CD4-positive, alpha-beta T cell treated with Interleukin-17A for 1 hour (primary cell): Measurements from ENCODE around the gene SIRT3.

Source experiments
- DNase-seq: peaks from one replicate; pipeline ENCODE4 v3.0.0-alpha.2; 2020

Gene SIRT3

DNA sequence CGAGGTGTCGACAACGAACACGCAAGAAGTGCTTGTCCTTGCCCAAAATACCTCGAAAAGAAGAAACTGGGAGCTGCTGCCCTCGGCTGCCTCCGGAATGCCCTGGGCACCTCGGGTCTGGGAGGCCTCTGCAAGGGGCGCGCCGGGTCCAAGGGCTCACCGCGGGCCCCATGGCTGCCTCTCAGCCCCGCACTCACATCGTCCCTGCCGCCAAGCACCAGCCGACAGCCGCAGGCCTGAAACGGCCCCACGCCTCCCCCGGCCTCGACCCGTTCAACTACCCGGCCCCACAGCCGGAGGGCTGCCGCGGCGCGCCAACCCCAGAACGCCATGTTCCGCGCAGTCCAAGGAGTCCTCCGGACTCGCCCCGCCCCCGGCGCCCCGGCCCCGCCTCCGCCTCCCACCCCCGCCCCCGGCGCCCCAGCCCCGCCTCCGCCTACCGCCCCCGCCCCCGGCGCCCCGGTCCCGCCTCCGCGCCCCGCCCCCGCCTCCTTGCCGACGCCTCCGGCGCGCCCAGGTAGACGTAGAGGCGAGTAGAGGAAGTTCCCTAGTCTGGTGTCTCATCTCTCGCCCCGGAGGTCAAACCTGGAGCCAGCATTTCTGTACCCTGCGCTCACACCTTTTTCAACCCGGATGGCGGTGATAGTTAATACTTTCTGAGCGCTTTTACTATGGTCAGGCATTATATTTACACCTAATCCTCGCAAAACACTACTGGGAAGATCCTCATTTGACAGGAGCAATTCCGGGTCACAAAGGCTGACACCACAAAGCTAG lies at the start of gene SIRT3:
Gene SIRT3, minus strand, starts transcription at position 346 of the 777 bp plus-strand sequence. Its CDS starts 14 bp downstream, at position 332.
- DNase-seq, result peak; percentile 92

DNA sequence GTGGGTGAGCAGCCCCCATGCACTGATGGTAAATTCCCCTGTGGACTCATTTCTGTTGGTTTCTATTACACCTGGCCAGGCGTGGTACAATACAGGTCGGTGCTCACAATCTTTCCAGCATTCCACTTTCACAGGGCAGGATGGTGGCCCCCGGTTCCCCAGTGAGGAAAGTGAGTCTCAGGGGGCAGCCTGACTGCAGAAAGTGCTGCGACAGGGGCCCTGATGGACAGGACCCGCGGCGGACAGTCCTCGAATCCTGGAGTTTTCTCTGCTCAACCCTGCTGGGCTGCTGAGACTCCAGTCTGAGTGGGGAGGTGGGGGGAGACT lies 49.7 kb upstream of the SIRT3 start:
- no peak for DNase-seq

DNA sequence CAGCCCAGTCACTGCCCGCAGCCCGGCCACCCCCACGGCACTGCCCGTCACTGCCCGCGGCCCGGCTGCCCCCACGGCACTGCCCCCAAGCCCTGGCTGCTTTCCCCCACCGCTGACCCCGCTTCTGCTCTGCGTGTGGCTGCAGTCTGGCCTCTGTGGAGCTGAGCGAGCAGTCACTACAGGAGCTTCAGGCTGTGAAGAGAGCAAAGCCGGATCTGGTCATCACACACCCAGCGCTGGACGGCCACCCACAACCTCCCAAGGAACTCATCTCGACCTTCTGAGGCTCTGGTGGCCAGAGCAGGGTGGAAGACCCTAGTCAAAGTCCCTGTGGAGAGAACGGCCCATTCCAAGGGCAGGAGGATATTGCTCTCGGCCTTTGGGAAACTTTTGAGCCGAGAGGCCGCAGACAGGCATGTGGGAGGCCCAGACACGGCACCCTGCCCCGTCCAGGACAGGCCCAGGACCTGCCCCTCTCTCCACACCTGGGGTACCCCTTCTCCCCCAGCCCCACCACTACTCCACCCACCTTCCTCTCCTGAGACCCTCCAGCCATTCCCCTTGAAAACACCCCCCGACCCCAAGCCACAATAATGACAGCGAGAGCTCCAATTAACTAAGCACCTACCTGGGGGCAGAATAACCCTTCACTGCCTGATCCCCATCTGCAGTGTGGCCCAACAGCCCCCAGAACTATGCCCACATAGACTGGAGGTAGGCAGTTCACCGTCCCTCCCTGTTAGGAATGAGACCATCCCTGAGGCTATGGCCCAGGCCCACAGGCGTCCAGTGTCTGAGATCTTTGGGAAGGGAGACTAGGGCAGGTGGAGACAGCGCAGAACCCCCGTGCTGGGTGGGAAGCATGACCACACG lies 49.1 kb upstream of the SIRT3 start:
- no peak for DNase-seq

DNA sequence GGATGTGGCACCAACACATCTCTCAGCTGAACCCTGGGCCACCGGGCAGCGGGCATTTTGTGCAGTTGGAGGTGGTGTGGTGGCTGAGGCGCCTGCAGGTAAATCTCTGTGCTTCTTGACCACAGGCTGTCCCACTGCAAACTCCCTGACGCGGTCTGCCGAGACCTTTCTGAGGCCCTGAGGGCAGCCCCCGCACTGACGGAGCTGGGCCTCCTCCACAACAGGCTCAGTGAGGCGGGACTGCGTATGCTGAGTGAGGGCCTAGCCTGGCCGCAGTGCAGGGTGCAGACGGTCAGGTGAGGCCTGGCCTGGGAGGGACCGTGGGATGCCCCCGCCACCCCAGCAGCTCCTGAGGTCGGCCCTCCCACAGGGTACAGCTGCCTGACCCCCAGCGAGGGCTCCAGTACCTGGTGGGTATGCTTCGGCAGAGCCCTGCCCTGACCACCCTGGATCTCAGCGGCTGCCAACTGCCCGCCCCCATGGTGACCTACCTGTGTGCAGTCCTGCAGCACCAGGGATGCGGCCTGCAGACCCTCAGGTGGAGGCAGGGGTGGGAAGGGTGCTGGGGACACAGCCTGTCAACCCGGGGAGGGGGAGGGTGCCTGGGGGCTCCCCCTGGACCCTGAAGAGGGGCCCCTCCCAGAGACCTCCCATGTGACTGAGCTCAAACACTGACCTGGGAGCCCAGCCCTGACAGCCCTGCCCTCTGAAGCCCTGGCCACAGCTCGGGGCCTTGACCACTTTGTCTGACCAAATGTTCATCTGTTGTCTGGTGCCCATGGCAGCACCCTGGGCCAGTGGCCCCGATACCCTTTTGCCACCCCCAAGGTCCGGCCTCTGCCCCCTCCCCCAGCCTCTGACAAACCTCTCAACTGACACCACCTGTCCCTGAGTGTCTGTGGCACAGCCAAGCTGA lies 48.2 kb upstream of the SIRT3 start:
- no peak for DNase-seq

DNA sequence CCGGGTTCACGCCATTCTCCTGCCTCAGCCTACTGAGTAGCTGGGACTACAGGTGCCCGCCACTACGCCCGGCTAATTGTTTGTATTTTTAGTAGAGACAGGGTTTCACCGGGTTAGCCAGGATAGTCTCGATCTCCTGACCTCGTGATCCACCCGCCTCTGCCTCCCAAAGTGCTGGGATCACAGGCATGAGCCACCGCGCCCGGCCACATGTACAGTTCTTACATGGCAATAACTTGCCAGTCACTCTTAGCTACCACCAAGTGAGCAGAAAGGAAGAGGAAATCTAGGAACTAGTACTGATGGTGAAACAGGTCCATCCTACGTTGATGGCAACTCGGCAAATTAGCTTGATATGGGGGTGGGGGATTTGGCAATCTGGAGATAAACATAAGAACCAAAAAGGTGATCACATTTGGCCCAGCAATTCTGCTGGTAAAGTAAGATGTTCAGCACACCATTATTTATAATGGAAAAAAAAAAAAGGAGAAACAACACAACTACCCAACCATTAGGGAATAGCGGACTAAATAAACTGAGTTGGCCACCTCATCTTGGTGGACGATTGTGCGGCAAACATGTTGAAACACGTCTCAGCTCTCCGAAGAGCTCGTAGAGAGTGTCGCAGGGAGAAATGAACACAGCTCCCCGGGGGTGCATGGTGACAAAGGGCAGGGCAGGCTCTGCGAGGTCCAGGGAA lies 47.4 kb upstream of the SIRT3 start:
- no peak for DNase-seq

DNA sequence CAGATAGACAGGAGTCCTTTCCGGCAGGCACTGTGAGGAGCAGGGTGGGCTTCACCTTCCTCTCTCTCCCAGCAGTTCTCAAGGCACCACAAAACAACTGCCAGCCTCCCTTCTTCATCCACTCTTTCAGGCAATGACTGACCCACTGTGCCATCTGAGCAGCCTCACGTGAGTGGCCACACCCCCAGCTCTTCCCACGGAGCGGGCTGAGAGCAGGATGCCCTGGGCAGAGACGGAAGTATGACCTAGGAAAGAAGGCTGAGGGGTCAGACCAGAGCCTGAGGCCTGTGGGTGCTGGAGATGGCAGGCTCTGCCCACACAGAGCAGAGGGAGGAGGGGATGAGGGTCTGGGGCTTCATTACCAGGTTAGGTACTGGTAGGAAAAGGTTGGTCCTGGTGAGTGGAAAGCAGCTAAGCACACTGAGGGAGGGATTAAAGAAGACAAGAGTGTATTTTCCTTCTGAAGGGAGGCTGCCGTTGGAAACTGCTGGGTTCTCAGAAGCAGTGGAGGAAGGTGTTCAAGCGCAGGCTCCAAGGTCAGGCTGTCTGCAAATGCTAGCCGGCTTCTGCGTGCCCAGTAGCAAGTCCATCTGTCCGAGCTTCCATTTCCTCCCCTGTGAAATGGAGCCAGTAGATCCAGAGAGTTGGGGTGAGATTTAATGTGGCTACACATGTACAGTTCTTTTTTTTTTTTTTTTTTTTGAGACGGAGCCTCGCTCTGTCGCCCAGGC lies 46.7 kb upstream of the SIRT3 start:
- DNase-seq, result no peak

DNA sequence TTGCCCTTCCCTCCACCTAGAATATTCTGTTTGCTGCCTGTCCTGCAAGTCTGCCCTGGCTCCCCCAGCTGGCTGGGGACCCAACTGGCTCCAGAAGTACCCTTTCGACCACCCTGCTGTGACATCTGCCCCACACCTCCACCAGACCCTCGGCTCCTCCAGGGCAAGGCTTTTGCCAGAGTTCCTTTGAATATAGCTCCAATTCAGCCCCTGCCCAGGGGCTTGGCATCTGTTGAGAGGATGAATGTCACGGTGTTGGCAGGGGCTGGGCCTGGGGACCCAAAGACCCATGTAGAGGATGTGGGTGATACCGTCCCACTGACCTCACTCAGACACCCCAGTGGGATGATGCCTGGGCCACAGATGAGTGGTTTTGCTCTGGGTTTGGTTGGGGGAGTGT lies 46.0 kb upstream of the SIRT3 start:
- no peak for DNase-seq

DNA sequence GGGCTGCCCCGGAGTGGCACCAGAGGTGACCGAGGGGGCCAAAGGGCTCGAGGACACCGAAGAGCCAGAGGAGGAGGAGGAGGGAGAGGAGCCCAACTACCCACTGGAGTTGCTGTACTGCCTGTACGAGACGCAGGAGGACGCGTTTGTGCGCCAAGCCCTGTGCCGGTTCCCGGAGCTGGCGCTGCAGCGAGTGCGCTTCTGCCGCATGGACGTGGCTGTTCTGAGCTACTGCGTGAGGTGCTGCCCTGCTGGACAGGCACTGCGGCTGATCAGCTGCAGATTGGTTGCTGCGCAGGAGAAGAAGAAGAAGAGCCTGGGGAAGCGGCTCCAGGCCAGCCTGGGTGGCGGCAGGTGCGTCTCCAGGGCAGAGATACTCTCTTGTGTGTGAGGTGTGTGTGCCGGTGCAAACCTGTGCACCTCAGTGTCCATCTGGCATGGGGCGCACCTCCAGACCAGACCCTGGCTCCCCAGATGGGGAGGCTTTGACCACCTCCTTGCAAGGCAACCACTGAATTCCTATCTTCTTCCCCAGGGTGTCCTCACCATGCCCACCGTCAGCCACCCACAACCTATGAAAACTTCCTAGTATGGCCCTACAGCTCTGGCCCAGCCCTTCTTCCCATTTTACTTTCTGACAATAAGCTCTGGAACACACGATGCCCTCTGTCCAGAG lies 45.5 kb upstream of the SIRT3 start:
- no peak for DNase-seq

DNA sequence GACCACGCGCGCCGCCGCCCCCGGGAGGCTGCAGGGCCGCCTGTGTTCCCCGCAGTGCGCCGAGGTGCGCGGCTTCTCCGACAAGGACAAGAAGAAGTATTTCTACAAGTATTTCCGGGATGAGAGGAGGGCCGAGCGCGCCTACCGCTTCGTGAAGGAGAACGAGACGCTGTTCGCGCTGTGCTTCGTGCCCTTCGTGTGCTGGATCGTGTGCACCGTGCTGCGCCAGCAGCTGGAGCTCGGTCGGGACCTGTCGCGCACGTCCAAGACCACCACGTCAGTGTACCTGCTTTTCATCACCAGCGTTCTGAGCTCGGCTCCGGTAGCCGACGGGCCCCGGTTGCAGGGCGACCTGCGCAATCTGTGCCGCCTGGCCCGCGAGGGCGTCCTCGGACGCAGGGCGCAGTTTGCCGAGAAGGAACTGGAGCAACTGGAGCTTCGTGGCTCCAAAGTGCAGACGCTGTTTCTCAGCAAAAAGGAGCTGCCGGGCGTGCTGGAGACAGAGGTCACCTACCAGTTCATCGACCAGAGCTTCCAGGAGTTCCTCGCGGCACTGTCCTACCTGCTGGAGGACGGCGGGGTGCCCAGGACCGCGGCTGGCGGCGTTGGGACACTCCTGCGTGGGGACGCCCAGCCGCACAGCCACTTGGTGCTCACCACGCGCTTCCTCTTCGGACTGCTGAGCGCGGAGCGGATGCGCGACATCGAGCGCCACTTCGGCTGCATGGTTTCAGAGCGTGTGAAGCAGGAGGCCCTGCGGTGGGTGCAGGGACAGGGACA lies 44.8 kb upstream of the SIRT3 start:
- DNase-seq, result peak; percentile 38

DNA sequence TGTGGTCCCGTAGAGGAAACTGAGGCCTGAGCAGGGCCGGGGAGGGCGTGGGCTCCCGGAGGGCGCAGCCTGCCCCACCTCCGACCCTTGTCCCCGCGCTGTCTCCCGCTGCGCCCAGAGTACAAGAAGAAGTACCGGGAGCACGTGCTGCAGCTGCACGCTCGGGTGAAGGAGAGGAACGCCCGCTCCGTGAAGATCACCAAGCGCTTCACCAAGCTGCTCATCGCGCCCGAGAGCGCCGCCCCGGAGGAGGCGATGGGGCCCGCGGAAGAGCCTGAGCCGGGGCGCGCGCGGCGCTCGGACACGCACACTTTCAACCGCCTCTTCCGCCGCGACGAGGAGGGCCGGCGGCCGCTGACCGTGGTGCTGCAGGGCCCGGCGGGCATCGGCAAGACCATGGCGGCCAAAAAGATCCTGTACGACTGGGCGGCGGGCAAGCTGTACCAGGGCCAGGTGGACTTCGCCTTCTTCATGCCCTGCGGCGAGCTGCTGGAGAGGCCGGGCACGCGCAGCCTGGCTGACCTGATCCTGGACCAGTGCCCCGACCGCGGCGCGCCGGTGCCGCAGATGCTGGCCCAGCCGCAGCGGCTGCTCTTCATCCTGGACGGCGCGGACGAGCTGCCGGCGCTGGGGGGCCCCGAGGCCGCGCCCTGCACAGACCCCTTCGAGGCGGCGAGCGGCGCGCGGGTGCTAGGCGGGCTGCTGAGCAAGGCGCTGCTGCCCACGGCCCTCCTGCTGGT lies 44.0 kb upstream of the SIRT3 start:
- peak; percentile 49 for DNase-seq

DNA sequence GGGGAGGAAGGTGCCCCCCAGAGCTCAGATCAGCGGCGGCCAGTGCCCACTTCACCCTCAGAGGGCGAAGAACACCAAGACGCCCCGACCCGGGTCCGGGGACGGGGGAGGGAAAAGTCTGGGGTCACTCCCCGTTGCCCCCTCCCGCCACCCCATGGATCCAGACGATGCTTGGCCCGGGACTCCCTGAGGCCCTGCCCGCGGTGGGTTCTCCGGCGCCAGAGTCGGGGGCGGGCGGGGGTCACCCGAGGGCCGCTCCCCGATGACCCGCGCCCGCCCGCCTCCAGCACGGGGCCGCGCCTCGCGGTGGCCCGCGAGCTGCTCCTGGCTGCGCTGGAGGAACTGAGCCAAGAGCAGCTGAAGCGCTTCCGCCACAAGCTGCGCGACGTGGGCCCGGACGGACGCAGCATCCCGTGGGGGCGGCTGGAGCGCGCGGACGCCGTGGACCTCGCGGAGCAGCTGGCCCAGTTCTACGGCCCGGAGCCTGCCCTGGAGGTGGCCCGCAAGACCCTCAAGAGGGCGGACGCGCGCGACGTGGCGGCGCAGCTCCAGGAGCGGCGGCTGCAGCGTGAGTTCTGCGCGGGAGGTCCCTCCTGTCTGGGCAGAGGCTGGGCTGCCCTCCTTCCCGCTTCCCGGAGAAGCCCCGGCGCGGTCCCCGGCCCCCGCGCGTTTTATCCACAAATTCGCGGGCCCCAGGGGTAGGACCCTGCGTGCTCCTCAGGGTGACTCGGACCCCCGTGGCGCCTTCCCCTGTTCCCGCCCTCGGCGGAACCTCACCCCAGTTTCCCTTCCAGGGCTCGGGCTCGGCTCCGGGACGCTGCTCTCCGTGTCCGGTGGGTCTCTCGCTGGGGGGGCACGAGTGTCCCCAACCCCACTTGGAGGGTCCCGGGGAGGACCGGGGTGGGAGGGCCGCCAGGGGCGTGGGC lies 43.2 kb upstream of the SIRT3 start:
- DNase-seq, result no peak

DNA sequence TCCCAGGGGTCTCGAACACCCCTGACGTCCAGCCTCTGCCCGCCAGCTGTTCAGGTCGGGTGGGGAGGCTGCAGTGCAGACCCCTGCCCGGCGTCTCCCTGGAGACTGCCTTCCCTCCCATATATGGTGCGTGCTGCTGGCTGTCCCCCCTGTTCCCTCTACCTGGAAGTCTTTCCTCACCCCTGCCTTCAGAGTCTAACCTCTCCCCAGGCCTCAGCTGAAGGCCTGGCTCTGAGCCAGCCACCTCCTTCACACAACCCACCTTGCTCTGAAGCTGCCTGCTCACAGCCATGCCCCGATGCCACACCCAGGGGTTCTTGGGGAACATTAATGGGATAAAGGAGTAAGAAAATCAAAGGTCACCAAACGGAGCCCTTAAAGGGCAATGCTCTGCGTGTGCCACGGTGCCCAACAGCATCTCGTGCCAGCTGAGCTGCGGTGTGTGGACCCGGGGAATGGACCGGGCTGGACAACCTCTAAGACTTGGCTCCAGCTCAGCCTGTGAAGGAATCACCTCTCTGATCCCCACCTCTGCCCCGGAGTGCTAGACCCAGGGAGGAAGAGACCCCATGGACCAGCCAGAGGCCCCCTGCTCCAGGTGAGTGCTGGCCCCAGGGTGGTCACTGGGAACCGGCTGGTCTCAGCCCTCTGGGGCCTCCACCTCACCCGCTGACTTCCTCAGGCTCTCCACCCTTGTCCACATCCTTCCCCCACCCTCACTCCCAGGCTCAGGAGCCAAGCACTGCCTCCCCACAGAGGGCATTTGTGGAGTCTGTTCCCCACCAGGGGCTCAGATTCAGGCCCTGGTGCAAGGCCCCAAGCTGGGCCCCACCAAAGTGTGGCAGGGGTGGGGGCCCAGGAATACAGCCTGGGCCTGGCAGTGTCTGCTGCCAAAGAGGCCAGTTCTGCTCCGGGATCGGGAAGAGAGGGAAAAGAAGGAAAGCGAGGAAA lies 42.1 kb upstream of the SIRT3 start, which contains the start of gene NLRP6:
Gene NLRP6, plus strand, starts transcription at position 407 of the 951 bp plus-strand sequence. Its CDS starts 163 bp downstream, at position 570.
- no peak for DNase-seq

DNA sequence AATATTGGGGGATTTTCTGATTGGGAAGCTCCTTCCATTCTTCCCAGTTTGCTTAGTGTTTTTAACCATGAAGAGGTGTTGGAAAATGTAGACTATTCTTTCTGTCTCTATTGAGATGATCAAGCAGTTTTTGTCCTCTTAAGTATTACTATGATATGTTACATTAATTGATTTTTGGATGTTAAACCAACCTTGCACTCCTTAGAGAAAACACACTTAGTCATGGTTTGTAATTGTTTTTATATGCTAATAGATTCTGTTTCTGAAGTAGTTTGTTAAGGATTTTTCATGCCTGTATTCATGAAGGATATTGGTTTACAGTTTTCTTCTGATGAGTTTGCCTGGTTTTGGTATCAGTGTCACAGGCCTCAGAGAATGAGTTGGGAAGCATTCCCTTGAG lies 40.1 kb upstream of the SIRT3 start:
- DNase-seq, result no peak

DNA sequence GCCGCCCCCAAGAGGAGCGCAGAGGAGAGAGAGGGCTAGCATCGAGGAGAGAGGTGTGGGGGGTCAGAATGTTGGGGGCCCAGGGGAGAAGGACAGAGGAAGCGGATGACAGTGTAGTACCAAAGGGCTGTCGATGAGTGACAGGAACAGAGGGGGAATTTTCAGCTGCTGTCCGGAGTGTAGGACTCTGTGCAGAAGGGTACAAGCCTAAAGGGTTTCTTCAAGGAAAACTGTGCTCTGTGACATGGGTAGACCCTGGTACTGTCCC lies 36.7 kb upstream of the SIRT3 start:
- no peak for DNase-seq

DNA sequence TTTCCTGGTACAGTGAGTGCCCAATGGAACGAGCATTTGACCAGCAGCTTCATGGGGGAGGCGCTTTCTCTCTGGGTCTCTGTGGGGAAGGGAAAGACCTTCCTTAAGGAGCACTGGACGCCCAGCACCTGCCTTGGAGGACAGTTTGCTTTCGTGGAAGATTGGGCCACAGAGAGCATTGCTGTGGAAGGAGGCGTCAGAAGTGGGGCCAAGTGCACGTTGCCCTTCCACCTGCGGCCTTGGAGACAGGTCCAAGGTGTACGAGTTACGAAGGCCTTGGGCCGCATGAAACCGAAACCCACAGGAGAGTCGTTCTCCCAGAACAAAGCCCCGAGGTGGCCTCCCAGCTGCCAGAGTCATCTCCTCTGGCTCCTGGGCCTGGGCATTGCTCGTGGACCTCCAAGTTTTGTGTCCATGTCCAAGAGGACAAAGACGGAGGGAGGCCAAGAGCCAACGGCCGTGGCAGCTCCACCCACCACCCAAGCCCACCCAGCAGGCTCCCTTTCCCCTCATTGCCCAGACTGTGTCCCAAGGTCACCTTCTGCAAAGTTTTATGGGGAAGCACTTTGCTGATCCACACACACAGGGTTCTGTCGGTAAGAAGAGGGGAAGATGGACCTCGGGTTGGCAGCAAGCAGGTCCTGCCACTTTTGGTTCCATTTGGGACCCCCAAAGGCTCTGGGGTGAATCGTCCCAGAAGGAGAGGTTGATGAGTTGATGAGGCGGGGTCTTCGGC lies 36.2 kb upstream of the SIRT3 start:
- no peak for DNase-seq

DNA sequence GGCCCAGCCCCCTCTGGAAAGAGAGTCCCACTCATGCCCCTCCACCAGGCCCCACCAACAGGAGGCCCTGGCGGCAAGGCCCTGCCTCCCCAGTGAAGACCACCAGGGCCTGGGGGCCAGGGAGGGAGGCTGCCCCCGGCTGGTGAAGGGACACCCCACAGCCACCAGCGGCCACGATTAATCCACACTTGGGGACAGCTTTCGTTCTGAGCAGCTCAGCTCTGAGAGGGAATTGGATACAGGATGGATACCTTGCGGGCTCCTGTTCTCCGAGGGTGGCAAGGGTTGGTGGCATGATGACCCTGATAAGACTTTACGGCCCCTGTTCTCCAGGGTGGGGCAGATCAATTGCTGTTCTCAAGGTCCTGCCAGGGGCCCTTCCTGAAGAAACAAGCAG lies 35.2 kb upstream of the SIRT3 start:
- no peak for DNase-seq
